ENCODE data around the gene TCERG1L.

TCERG1L gene

DNA sequence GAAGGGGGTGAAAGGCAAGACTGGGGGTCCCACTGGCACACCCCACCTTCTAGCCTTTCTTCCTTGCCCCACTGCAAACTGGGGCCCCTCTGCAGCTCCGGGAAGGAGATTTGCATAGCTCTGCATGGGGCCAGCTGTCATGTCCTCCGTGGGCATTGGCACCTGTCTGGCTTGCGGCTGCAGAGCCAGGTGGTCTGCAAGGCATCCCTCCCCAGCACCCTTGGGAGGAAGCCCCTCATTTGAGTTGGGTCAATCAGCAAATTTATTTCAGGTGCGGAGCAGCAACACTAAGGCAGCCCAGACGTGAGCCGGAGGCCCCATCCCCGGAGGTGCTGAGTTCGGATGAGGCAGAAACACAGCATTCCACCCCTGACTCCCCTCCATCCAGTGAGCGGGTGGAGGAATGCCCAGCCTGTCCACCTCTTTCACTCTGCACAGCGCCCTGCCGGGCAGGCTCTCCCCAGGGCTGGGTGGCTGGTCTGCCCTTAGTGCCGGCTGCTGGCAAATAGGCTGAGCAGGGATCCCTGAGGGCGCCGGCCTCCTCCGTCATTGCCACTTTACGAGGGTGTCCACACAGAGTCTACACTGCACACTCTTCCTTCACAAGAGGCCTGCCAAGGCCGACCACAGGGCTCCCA is 143.2 kb downstream of the TCERG1L start:
- ChIA-PET POLR2A (no interaction called here), CTCF (no interaction called here)
- DNase-seq (ENCODE audit: low read depth, low spot score), result no peak
- TF ChIP-seq, protein P1, sequence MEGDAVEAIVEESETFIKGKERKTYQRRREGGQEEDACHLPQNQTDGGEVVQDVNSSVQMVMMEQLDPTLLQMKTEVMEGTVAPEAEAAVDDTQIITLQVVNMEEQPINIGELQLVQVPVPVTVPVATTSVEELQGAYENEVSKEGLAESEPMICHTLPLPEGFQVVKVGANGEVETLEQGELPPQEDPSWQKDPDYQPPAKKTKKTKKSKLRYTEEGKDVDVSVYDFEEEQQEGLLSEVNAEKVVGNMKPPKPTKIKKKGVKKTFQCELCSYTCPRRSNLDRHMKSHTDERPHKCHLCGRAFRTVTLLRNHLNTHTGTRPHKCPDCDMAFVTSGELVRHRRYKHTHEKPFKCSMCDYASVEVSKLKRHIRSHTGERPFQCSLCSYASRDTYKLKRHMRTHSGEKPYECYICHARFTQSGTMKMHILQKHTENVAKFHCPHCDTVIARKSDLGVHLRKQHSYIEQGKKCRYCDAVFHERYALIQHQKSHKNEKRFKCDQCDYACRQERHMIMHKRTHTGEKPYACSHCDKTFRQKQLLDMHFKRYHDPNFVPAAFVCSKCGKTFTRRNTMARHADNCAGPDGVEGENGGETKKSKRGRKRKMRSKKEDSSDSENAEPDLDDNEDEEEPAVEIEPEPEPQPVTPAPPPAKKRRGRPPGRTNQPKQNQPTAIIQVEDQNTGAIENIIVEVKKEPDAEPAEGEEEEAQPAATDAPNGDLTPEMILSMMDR (IDR thresholded peaks at IDR 0.05; ENCODE audit: insufficient read depth, low read length, missing control alignments), result no peak
- H3K4me3 ChIP-seq (ENCODE audit: low read depth, low read length), result no peak overlapping the region

GRCh38 chr10:131167036-131167860 is 144.3 kb downstream of the TCERG1L start:
- DNase-seq (ENCODE audit: low read depth, low spot score), result no peak
- ChIA-PET CTCF (no interaction called here), POLR2A (no interaction called here)
- TF ChIP-seq, protein P1 (IDR thresholded peaks at IDR 0.05; ENCODE audit: insufficient read depth, low read length, missing control alignments), result no peak
- H3K4me3 ChIP-seq (ENCODE audit: low read depth, low read length), result no peak overlapping the region

- CTCF ChIA-PET, result no interaction called here
Observed at GRCh38 chr10:131166486-131166885, 145.0 kb downstream of the TCERG1L start.

GRCh38 chr10:131165092-131165491 is 146.4 kb downstream of the TCERG1L start:
- DNase-seq (ENCODE audit: low read depth, low spot score), result no peak
- no peak overlapping the region for H3K4me3 ChIP-seq (ENCODE audit: low read depth, low read length)
- ChIA-PET POLR2A (no interaction called here), CTCF (no interaction called here)
- TF ChIP-seq, protein P1 (IDR thresholded peaks at IDR 0.05; ENCODE audit: insufficient read depth, low read length, missing control alignments), result no peak

More at GRCh38 chr10:131166486-131166885, 145.0 kb downstream of the TCERG1L start:
- POLR2A ChIA-PET, result no interaction called here
- no peak overlapping the region for H3K4me3 ChIP-seq (ENCODE audit: low read depth, low read length)
- no peak for DNase-seq (ENCODE audit: low read depth, low spot score)
- TF ChIP-seq, protein P1 (IDR thresholded peaks at IDR 0.05; ENCODE audit: insufficient read depth, low read length, missing control alignments), result no peak

GRCh38 chr10:131162866-131163843 is 148.4 kb downstream of the TCERG1L start:
- POLR2A ChIA-PET, result no interaction called here
- H3K4me3 ChIP-seq (ENCODE audit: low read depth, low read length), result no peak overlapping the region
- no peak for DNase-seq (ENCODE audit: low read depth, low spot score)
- TF ChIP-seq, protein P1 (IDR thresholded peaks at IDR 0.05; ENCODE audit: insufficient read depth, low read length, missing control alignments), result no peak
- CTCF ChIA-PET, result no interaction called here

Data from AG04449 (cell line).